ENCODE results near the gene ZDHHC1. TPM values are rescaled to one million over a fixed set of nuclear protein-coding genes. Genes with fewer than 3 reads are reported as not detected.
"Not testable (repeated sequence)": the region's sequence is repeated elsewhere in the genome, so short reads cannot be mapped to it uniquely, and the experiment has no call there.

ZDHHC1 gene
- total RNA-seq, 4 donors from 2014 or later: 7.1 to 36.3 (median 20.5) TPM

DNA sequence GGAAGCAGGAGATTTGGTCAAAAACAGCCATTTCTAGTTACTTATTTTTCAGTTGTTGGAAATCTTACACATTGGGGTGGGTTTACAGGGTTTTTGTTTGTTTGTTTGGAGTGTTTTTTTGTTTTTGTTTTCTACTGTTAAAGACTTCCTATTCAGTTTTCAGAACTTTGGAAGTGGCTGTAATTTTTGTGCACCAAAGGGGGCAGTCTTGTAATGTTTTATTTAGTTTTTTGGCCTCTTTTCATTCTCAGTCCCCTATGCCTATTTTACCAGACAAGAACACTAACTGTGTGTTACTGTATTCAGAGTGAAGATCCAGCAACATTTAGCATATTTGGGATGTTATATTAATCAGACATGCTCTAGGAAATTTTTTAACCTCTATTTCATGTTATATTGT is 43.6 kb downstream of the ZDHHC1 start:
- Histone ChIP-seq H3K4me1 (no peaks in the 10 kb centered on the region), H3K9me3 (no peaks in the 10 kb centered on the region), H3K4me3 (no peak overlapping the region), H3K36me3 (no peaks in the 10 kb centered on the region), H3K27me3 (no peaks in the 10 kb centered on the region), H3K27ac (no peak overlapping the region)
- TF ChIP-seq, protein P1, sequence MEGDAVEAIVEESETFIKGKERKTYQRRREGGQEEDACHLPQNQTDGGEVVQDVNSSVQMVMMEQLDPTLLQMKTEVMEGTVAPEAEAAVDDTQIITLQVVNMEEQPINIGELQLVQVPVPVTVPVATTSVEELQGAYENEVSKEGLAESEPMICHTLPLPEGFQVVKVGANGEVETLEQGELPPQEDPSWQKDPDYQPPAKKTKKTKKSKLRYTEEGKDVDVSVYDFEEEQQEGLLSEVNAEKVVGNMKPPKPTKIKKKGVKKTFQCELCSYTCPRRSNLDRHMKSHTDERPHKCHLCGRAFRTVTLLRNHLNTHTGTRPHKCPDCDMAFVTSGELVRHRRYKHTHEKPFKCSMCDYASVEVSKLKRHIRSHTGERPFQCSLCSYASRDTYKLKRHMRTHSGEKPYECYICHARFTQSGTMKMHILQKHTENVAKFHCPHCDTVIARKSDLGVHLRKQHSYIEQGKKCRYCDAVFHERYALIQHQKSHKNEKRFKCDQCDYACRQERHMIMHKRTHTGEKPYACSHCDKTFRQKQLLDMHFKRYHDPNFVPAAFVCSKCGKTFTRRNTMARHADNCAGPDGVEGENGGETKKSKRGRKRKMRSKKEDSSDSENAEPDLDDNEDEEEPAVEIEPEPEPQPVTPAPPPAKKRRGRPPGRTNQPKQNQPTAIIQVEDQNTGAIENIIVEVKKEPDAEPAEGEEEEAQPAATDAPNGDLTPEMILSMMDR (IDR thresholded peaks at IDR 0.05): peak; percentile 27 to 41 (median 32)
- TF ChIP-seq POLR2A (IDR thresholded peaks at IDR 0.05): no peak
- intact Hi-C loops (cut with DNase I; ENCODE audit: low total_unique reads) (no loop called here), in situ Hi-C loops (cut with MboI; ENCODE audit: low pct_ligation_motif_present in 1 of 4, low pct_unique_long_range_greater_than_20kb in 1 of 4, low sequenced_read_pairs in 3 of 4) (no loop called here)
- no peak for DNase-seq

DNA sequence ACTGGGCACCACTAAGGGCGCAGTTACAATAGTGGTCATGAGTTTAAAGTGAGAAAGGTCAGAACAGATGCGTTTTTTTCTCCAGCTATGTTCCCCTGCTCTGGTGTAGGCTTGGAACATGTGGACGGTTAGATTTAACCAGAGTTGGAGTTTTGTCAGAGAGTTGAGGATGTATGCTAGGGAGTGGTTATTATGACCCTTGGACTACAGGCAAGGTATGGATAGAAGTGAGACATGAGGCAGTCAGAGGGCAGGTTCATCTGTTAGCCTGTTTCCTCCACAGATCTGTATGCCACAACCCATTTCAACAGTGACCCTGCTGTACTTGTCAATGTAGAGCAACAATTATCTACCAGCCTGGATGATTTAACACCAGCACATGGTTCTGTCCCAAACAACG is 45.6 kb downstream of the ZDHHC1 start:
- Histone ChIP-seq H3K4me1 (no peaks in the 10 kb centered on the region), H3K4me3 (no peak overlapping the region), H3K36me3 (no peaks in the 10 kb centered on the region), H3K27me3 (no peaks in the 10 kb centered on the region), H3K27ac (peak overlapping the region in 2 of 4 donors; percentile 28 to 42), H3K9me3 (no peaks in the 10 kb centered on the region)
- 56 to 60% methylated on average over 3 to 4 of the region's 4 CpGs for WGBS, 2 donors (ENCODE audit: low coverage in 1 of 2)
- in situ Hi-C loops (cut with MboI; ENCODE audit: low pct_ligation_motif_present in 1 of 4, low pct_unique_long_range_greater_than_20kb in 1 of 4, low sequenced_read_pairs in 3 of 4) (no loop called here), intact Hi-C loops (cut with DNase I; ENCODE audit: low total_unique reads) (no loop called here)
- no peak for DNase-seq
- TF ChIP-seq POLR2AphosphoS5 (IDR thresholded peaks at IDR 0.05): peak in 1 of 3 donors; percentile 41
- TF ChIP-seq, protein P1 (IDR thresholded peaks at IDR 0.05): no peak
- no peak for TF ChIP-seq POLR2A (IDR thresholded peaks at IDR 0.05)

DNA sequence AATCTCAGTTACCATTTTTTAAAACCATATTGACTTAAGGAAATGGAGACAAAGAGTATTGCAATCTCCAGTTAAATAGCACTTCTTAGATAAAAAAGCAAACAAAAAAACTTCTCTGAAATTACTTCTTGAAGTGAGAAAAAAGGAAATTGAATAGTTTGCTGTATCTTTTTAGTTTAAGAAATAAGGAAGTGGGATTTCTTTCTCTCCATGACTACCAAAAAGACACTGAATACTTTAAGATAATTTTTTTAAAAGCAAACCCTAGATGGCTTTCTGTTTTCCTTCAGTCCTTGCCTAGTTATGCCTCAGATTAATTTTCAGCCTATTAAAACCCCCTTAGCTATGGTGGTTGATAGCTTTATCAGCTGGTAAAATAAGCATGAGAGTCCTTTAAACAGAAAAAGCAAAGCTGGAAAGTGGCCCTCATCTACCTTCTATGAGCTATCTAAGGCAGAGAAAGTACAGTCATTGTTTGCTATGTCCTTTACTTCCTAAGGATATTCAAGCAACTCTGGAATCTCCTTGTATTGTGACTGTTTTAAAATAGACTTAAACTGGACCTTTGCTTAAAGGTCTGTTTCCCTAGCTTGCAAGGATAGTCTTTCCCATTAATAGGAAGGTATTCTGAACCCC is 51.6 kb downstream of the ZDHHC1 start:
- no peaks in the 10 kb centered on the region for H3K9me3 ChIP-seq
- TF ChIP-seq, protein P1 (IDR thresholded peaks at IDR 0.05): no peak
- no peak for TF ChIP-seq EP300 (IDR thresholded peaks at IDR 0.05; ENCODE audit: low read depth)
- no peak for TF ChIP-seq POLR2AphosphoS5 (IDR thresholded peaks at IDR 0.05)
- TF ChIP-seq POLR2A (IDR thresholded peaks at IDR 0.05): no peak
- H3K27me3 ChIP-seq: no peaks in the 10 kb centered on the region
- peaks cover 0 to 16% (median 3%) of the 10 kb centered on the region in 4 donors for H3K4me1 ChIP-seq
- DNase-seq: no peak
- H3K4me3 ChIP-seq: no peak overlapping the region
- intact Hi-C loops (cut with DNase I; ENCODE audit: low total_unique reads): no loop called here
- in situ Hi-C loops (cut with MboI; ENCODE audit: low pct_ligation_motif_present in 1 of 4, low pct_unique_long_range_greater_than_20kb in 1 of 4, low sequenced_read_pairs in 3 of 4): no loop called here
- H3K36me3 ChIP-seq: no peaks in the 10 kb centered on the region
- H3K27ac ChIP-seq: peak overlapping the region in 3 of 4 donors; percentile 7 to 35 (median 33)

DNA sequence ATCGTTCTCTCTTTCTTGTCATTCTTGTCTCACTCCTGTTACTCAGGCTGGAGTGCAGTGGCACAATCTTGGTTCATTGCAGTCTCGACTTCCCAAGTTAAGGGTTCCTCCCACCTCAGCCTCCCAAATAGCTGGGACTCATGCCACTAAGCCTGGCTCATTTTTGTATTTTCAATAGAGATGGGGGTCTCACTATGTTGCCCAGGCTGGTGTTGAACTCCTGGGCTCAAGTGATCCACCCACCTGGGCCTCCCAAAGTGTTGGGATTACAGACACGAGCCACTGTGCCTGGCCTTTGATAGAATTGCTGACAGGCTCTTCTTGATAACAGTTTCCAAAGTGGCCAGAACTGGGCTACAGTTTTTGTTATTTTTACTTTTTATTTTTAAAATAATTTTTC is 55.2 kb downstream of the ZDHHC1 start:
- H3K27ac ChIP-seq: no peak overlapping the region
- intact Hi-C loops (cut with DNase I; ENCODE audit: low total_unique reads): no loop called here
- no peaks in the 10 kb centered on the region for H3K36me3 ChIP-seq
- H3K4me1 ChIP-seq: peaks cover 0 to 16% (median 3%) of the 10 kb centered on the region in 4 donors
- WGBS, 2 donors (ENCODE audit: low coverage in 1 of 2): 79 to 90% methylated on average over 3 of the region's 3 CpGs
- H3K4me3 ChIP-seq: no peak overlapping the region
- H3K27me3 ChIP-seq: no peaks in the 10 kb centered on the region
- no peak for TF ChIP-seq POLR2AphosphoS5 (IDR thresholded peaks at IDR 0.05)
- TF ChIP-seq, protein P1 (IDR thresholded peaks at IDR 0.05): no peak
- no peak for DNase-seq
- H3K9me3 ChIP-seq: no peaks in the 10 kb centered on the region
- in situ Hi-C loops (cut with MboI; ENCODE audit: low pct_ligation_motif_present in 1 of 4, low pct_unique_long_range_greater_than_20kb in 1 of 4, low sequenced_read_pairs in 3 of 4): no loop called here

DNA sequence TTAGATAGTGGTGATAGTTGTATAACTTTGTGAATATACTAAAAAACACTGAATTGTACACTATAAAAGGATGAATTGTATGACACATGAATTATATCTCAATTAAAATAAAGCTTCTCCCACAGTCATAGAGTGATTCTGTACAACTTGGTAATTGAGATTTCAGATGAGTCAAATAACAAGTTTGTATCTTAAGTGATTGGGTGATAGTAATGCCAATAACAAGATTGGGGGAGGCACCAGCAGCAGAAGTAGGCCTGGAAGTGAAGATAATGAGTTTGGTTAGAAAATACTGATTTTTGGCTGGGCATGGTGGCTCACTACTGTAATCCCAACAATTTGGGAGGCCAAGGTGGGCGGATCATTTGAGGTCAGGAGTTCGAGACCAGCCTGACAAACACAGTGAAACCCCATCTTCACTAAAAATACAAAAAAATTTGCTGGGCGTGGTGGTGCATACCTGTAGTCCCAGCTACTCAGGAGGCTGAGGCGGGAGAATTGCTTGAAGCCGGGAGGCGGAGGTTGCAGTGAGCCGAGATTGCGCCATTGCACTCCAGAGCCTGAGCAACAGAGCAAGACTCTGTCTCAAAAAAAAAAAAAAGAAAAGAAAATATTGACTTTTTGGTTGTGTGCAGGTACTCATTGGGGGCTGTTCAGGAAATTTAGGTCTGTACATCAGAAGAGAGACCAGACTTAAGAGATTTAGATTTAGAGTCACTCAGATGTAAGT is 56.6 kb downstream of the ZDHHC1 start:
- in situ Hi-C loops (cut with MboI; ENCODE audit: low pct_ligation_motif_present in 1 of 4, low pct_unique_long_range_greater_than_20kb in 1 of 4, low sequenced_read_pairs in 3 of 4); intact Hi-C loops (cut with DNase I; ENCODE audit: low total_unique reads); H3K27ac ChIP-seq; DNase-seq; H3K9me3 ChIP-seq; H3K4me3 ChIP-seq; H3K36me3 ChIP-seq; H3K27me3 ChIP-seq: not testable (repeated sequence)
- H3K4me1 ChIP-seq: peaks cover 0 to 11% (median 3%) of the 10 kb centered on the region in 4 donors
- WGBS, 2 donors (ENCODE audit: low coverage in 1 of 2): 82 to 89% methylated on average over 8 of the region's 8 CpGs
